IPS DF 6.9 (cell line): ENCODE data around the gene UVRAG.

ENCODE experiments used
- DNase-seq: peaks from one replicate; pipeline ENCODE4 v3.0.0-alpha.2; 2013; ENCODE audit warnings: low read depth, low spot score
- H3K27ac ChIP-seq: one replicate; pipeline ENCODE4 v1.5.1; 2013; ENCODE audit warnings: low read length, control low read depth
- H3K27me3 ChIP-seq: 2 replicates; pipeline ENCODE4 v1.6.1; 2013; ENCODE audit warnings: mild to moderate bottlenecking, low read length; ENCODE audit not compliant: control insufficient read depth, insufficient read depth
- H3K36me3 ChIP-seq: 2 replicates; pipeline ENCODE4 v1.6.1; 2013; ENCODE audit warnings: low read length; ENCODE audit not compliant: control insufficient read depth, insufficient read depth
- H3K4me1 ChIP-seq: 2 replicates; pipeline ENCODE4 v1.6.1; 2013; ENCODE audit warnings: low read length; ENCODE audit not compliant: control insufficient read depth, insufficient read depth
- H3K4me3 ChIP-seq: 2 replicates; pipeline ENCODE4 v1.5.1; 2013; ENCODE audit warnings: mild to moderate bottlenecking, low read length
- H3K9me3 ChIP-seq: 2 replicates; pipeline ENCODE4 v1.6.1; 2013; ENCODE audit warnings: low read length, inconsistent platforms; ENCODE audit not compliant: control insufficient read depth, insufficient read depth
- WGBS: extraction: QIAGEN DNeasy Blood & Tissue Kit; methylation state at CpG from one replicate; pipeline ENCODE4 v1.1.7; 2013; ENCODE audit warnings: mixed read lengths, missing lambda C conversion rate; ENCODE audit not compliant: insufficient read length, insufficient coverage; 5-methylcytosine and 5-hydroxymethylcytosine counted together

UVRAG gene

DNA sequence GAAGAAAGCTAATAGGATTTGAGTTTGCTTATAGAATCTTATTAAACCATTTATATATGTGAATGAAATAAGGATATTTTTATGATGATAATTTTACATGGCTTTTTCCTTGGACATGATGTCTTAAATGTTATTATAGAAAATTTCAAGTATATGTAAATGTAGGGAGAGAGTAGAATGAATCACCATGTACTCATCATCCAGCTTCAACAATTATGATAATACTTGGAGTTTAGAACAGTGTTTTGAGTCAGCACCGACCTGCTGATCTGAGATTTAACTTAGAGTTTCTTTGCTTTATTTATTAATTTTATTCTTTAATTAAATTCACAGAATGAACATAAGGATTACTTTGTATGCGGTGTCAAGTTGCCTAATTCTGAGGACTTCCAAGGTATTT lies 193.5 kb downstream of the UVRAG start:
- H3K36me3 ChIP-seq = no peaks in the 10 kb centered on the region

GRCh38 chr11:76010051-76010450 lies 195.0 kb downstream of the UVRAG start:
- Histone ChIP-seq H3K36me3 (no peaks in the 10 kb centered on the region), H3K4me3 (no peak overlapping the region), H3K4me1 (no peaks in the 10 kb centered on the region), H3K27ac (no peak overlapping the region), H3K9me3 (no peaks in the 10 kb centered on the region), H3K27me3 (no peaks in the 10 kb centered on the region)
- DNase-seq = no peak
- WGBS = no CpG with 5 or more reads among the region's 2 CpGs

More for the DNA sequence above, 193.5 kb downstream of the UVRAG start:
- no peaks in the 10 kb centered on the region for H3K4me1 ChIP-seq
- H3K27me3 ChIP-seq = no peaks in the 10 kb centered on the region
- no peak overlapping the region for H3K27ac ChIP-seq
- WGBS = no CpG with 5 or more reads among the region's 2 CpGs
- no peak for DNase-seq
- H3K9me3 ChIP-seq = no peaks in the 10 kb centered on the region
- H3K4me3 ChIP-seq = no peak overlapping the region

- Histone ChIP-seq H3K4me1 (no peaks in the 10 kb centered on the region), H3K27ac (no peak overlapping the region), H3K4me3 (no peak overlapping the region), H3K9me3 (no peaks in the 10 kb centered on the region), H3K36me3 (no peaks in the 10 kb centered on the region), H3K27me3 (no peaks in the 10 kb centered on the region)
- WGBS = no CpG with 5 or more reads among the region's 1 CpG
- DNase-seq = no peak
Measured at GRCh38 chr11:76013526-76013925, 198.5 kb downstream of the UVRAG start.

- Histone ChIP-seq H3K4me1 (no peaks in the 10 kb centered on the region), H3K9me3 (no peaks in the 10 kb centered on the region), H3K27me3 (no peaks in the 10 kb centered on the region), H3K27ac (no peak overlapping the region), H3K36me3 (no peaks in the 10 kb centered on the region), H3K4me3 (no peak overlapping the region)
- WGBS = no CpG with 5 or more reads among the region's 3 CpGs
- DNase-seq = no peak
Measured at GRCh38 chr11:76023236-76024068, 208.4 kb downstream of the UVRAG start.

DNA sequence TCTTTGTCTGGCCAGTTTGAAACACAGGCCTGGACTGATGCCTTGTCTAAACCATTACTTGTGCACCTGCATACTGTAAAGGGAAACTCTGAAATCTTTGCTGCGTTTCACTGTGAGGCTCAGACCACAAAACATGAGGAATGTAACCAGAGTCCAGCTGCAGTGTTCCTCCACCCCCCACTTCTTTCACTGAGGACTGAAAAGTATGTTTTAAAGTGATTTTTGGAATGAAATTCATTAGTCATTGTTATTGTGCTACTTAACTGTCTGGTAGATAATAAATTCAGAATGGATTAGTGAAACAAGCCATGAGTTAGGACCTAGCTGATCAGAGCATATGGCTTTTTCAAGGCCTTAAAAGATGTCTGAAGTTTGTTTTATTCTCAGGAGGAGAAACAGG lies 210.1 kb downstream of the UVRAG start:
- Histone ChIP-seq H3K36me3 (no peaks in the 10 kb centered on the region), H3K9me3 (no peaks in the 10 kb centered on the region), H3K4me3 (no peak overlapping the region), H3K27ac (no peak overlapping the region), H3K4me1 (no peaks in the 10 kb centered on the region; the same call in 1 of the 2 replicates), H3K27me3 (no peaks in the 10 kb centered on the region)
- no peak for DNase-seq
- WGBS = no CpG with 5 or more reads among the region's 1 CpG

DNA sequence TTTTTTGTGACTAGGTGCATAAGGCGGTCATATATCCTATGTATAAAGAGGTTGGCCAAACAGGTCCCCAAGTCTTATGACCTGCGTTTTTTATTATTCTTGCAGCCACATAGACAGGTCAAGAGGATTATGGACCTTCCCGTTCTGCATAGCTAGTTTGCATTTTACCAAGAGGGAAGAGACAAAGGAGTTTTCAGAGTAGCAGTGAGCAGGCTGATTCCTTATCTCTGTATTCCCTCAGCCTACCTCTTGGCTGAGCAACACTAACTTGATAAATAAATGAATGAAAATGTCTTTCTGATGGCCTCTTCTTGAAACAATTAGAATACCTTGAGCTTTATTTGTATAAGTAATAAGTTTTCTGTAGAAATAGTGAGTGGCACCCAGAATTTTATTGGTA lies 210.8 kb downstream of the UVRAG start:
- no CpG with 5 or more reads among the region's 3 CpGs for WGBS

DNA sequence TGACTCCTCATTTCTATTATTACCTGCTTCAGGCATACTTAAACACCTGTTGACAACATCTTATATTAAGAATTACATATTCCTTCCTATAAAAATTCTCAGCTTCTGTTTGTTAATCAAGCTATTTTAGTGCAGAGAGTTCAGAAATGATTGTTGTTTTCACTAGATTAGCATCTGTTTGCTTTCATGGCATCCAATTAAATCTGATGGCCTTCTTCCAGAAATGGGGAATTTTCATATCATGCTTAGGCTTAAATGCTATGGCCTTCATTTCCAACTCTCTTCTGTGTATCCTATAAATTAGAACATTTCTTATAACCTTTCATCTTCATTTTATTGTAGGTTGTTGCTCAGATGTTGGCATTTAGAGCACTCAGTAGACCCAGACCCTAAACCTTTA lies 211.3 kb downstream of the UVRAG start:
- Histone ChIP-seq H3K27me3 (no peaks in the 10 kb centered on the region), H3K4me3 (no peak overlapping the region), H3K36me3 (no peaks in the 10 kb centered on the region), H3K4me1 (peaks cover 2% of the 10 kb centered on the region; the same call in 1 of the 2 replicates), H3K9me3 (no peaks in the 10 kb centered on the region), H3K27ac (no peak overlapping the region)
- no peak for DNase-seq

More for the DNA sequence above, 210.8 kb downstream of the UVRAG start:
- no peaks in the 10 kb centered on the region for H3K27me3 ChIP-seq
- H3K4me1 ChIP-seq = no peaks in the 10 kb centered on the region; the same call in 1 of the 2 replicates
- no peak overlapping the region for H3K4me3 ChIP-seq
- no peaks in the 10 kb centered on the region for H3K9me3 ChIP-seq
- DNase-seq = no peak
- no peak overlapping the region for H3K27ac ChIP-seq
- H3K36me3 ChIP-seq = no peaks in the 10 kb centered on the region

GRCh38 chr11:76026862-76027261 lies 211.9 kb downstream of the UVRAG start:
- H3K27me3 ChIP-seq = no peaks in the 10 kb centered on the region
- H3K27ac ChIP-seq = no peak overlapping the region
- H3K36me3 ChIP-seq = no peaks in the 10 kb centered on the region
- WGBS = no CpG with 5 or more reads among the region's 1 CpG
- H3K4me3 ChIP-seq = no peak overlapping the region
- H3K9me3 ChIP-seq = no peaks in the 10 kb centered on the region
- no peak for DNase-seq
- peaks cover 2% of the 10 kb centered on the region; the same call in 1 of the 2 replicates for H3K4me1 ChIP-seq

GRCh38 chr11:76030286-76030685 lies 215.3 kb downstream of the UVRAG start:
- Histone ChIP-seq H3K36me3 (no peaks in the 10 kb centered on the region), H3K4me1 (peaks cover 2% of the 10 kb centered on the region; the same call in 1 of the 2 replicates), H3K4me3 (no peak overlapping the region), H3K27ac (no peak overlapping the region), H3K9me3 (no peaks in the 10 kb centered on the region), H3K27me3 (no peaks in the 10 kb centered on the region)
- DNase-seq = no peak
- WGBS = no CpG with 5 or more reads among the region's 5 CpGs

DNA sequence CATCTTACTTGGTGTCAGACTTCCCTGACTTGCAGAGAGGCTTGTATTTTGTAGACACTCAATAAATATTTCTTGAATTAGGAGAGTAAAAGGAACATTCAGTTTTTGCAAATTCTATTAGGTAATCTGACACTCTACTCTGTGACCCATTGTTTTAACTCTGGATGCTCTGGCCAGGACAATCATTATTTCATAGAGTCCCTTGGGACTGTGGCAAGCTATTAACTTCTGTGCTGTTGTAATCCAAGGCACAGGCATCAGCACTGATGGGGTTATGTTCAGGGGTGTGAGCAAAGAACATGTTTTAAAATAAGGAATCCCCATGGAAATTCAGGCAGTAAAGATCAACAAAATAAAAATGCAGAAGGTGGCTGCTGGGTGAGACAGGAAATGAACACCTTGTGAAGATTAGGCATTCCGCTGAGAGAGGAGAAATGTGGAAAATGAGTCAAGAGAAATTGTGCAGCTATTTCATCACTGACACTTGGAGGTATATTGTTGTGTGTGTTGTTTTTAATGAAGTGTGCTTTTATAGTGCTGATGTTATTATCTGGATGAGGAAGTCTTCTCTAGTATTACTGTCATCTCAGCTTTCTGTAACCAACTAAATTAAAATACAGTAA lies 216.1 kb downstream of the UVRAG start:
- no CpG with 5 or more reads among the region's 1 CpG for WGBS
- Histone ChIP-seq H3K4me1 (peaks cover 2% of the 10 kb centered on the region; the same call in 1 of the 2 replicates), H3K27ac (no peak overlapping the region), H3K27me3 (no peaks in the 10 kb centered on the region), H3K4me3 (no peak overlapping the region), H3K9me3 (no peaks in the 10 kb centered on the region), H3K36me3 (no peaks in the 10 kb centered on the region)
- DNase-seq = no peak
